ENCODE measurements around the gene SEC63. TPM values are rescaled to one million over a fixed set of nuclear protein-coding genes. Genes with fewer than 3 reads are reported as not detected.

The SEC63 gene
- polyA plus RNA-seq, 1 of the 3 experiments (the other 2 are of a cell fraction): 13.2 TPM

DNA sequence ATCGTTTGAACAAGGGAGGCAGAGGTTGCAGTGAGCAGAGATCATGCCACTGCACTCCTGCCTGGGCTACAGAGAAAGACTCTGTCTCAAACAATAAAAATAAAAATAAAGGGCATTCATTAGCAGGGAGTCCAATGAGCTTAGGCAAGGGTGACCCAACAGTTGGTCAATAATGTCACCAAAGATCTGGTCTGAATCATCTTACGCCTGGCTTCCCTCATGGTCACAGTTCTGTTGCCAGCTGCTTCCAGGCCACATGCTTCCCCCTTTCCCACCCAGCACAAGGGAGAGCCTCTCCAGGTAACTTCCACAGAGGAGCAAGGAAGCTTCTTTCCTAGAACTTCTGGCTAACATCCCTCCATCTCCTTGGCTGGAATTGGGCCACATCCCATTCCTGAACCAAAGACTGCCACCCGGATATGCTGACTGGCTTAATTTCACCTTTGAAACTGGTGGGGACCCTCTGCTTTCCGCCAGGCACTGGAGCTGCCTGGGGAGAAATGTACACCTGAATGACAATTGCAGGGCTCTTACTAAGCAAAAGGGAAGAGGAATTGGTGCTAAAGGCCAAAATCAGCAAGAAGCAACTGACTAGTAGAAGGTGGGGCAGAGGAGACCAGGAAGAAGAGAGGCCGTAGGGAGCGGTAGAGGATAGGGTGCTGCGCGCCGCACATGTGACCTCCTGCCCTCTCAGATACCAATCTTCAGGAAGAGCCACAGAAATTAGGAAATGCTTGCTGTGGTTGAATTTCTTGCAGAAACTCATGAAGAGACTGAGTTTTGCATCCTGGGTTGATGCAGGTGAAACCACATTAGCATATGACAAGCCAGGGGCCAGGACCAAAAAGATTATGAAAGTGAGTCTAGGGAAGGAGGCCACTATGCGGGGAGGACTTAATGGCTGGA is 125.6 kb downstream of the SEC63 start:
- Histone ChIP-seq H3F3A (replicated peaks; ENCODE audit: insufficient read depth) (no peaks in the 10 kb centered on the region), H3K79me2 (ENCODE audit: insufficient read depth) (no peaks in the 10 kb centered on the region), H3K9ac (no peak overlapping the region), H3K27ac (ENCODE audit: low read depth in 2 of 2, low read length in 1 of 2) (no peak overlapping the region), H3K27me3 (ENCODE audit: insufficient read depth) (no peaks in the 10 kb centered on the region; the same call in 1 of the 2 replicates), H3K4me3 (ENCODE audit: low read depth in 2 of 2, low read length in 1 of 2) (no peak overlapping the region), H2AFZ (ENCODE audit: low read depth) (no peak overlapping the region), H3K4me2 (no peak overlapping the region), H4K20me1 (ENCODE audit: insufficient read depth) (no peaks in the 10 kb centered on the region), H3K9me3 (no peaks in the 10 kb centered on the region), H3K36me3 (replicated peaks in 1 of 2; ENCODE audit: control insufficient read depth in 1 of 2, insufficient read depth in 2 of 2, low read length in 1 of 2) (no peaks in the 10 kb centered on the region), H3K9me2 (no peaks in the 10 kb centered on the region), H3K4me1 (ENCODE audit: control insufficient read depth in 1 of 2, insufficient read depth in 2 of 2, low read depth in 1 of 2, low read length in 1 of 2) (no peaks in the 10 kb centered on the region)
- POLR2A ChIA-PET: no interaction called here
- 91% methylated on average over 10 of the region's 10 CpGs for WGBS (ENCODE audit: low lambda C conversion rate)
- CTCF ChIA-PET: interaction anchor here (0.8 to 10.9 kb wide), 4 partner anchors 12 to 646 kb away, joined by 3 to 59 read pairs (median 4); no protein-coding TSS in a partner anchor
- TF ChIP-seq JUND (IDR thresholded peaks at IDR 0.05) (no peak), REST (IDR thresholded peaks at IDR 0.05; ENCODE audit: low read depth, low read length) (no peak), SIN3A (IDR thresholded peaks at IDR 0.05; ENCODE audit: borderline replicate concordance, low read depth, low read length) (no peak), TCF12 (IDR thresholded peaks at IDR 0.05) (no peak), NRF1 (IDR thresholded peaks at IDR 0.05; ENCODE audit: low read depth, low read length) (no peak), NFIC (IDR thresholded peaks at IDR 0.05; ENCODE audit: borderline replicate concordance) (no peak), RAD21 (IDR thresholded peaks at IDR 0.05; ENCODE audit: low read length) (no peak), TEAD4 (IDR thresholded peaks at IDR 0.05; ENCODE audit: borderline replicate concordance, insufficient read depth) (no peak), ZBTB33 (IDR thresholded peaks at IDR 0.05; ENCODE audit: borderline replicate concordance, low read depth) (no peak), GATA2 (CRISPR knock-in tag; IDR thresholded peaks at IDR 0.05) (no peak), RCOR1 (IDR thresholded peaks at IDR 0.05; ENCODE audit: low read length) (no peak)
- TF ChIP-seq, protein P1, sequence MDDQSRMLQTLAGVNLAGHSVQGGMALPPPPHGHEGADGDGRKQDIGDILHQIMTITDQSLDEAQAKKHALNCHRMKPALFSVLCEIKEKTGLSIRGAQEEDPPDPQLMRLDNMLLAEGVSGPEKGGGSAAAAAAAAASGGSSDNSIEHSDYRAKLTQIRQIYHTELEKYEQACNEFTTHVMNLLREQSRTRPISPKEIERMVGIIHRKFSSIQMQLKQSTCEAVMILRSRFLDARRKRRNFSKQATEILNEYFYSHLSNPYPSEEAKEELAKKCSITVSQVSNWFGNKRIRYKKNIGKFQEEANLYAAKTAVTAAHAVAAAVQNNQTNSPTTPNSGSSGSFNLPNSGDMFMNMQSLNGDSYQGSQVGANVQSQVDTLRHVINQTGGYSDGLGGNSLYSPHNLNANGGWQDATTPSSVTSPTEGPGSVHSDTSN (IDR thresholded peaks at IDR 0.05): no peak
- TF ChIP-seq, protein P2, sequence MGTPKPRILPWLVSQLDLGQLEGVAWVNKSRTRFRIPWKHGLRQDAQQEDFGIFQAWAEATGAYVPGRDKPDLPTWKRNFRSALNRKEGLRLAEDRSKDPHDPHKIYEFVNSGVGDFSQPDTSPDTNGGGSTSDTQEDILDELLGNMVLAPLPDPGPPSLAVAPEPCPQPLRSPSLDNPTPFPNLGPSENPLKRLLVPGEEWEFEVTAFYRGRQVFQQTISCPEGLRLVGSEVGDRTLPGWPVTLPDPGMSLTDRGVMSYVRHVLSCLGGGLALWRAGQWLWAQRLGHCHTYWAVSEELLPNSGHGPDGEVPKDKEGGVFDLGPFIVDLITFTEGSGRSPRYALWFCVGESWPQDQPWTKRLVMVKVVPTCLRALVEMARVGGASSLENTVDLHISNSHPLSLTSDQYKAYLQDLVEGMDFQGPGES (IDR thresholded peaks at IDR 0.05; ENCODE audit: low read depth, low read length): no peak
- TF ChIP-seq, protein P3, sequence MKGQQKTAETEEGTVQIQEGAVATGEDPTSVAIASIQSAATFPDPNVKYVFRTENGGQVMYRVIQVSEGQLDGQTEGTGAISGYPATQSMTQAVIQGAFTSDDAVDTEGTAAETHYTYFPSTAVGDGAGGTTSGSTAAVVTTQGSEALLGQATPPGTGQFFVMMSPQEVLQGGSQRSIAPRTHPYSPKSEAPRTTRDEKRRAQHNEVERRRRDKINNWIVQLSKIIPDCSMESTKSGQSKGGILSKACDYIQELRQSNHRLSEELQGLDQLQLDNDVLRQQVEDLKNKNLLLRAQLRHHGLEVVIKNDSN (IDR thresholded peaks at IDR 0.05; ENCODE audit: borderline replicate concordance, low read depth): no peak
- no peak for DNase-seq

Data from SK-N-SH (cell line).